ENCODE data around the gene TEAD3.

TEAD3 gene

GRCh38 chr6:35514587-35514986, 17.7 kb upstream of the TEAD3 start:
- no peak for DNase-seq (ENCODE audit: low read depth, low spot score)
- no peak overlapping the region for H3K27ac ChIP-seq

GRCh38 chr6:35512740-35513139, 15.9 kb upstream of the TEAD3 start, which contains the start of gene TULP1:
Gene TULP1 (minus strand): TSS chr6:35512896. CDS start chr6:35512858, 38 bp downstream.
- no peak within 1 kb of the TSS for H3K27ac ChIP-seq
- no peak for DNase-seq (ENCODE audit: low read depth, low spot score)

- no peak overlapping the region for H3K27ac ChIP-seq
Observed at GRCh38 chr6:35512006-35512405, 15.1 kb upstream of the TEAD3 start.

GRCh38 chr6:35511562-35511941, 14.7 kb upstream of the TEAD3 start:
- DNase-seq (ENCODE audit: low read depth, low spot score) = no peak
- H3K27ac ChIP-seq = no peak overlapping the region

More at GRCh38 chr6:35512006-35512405, 15.1 kb upstream of the TEAD3 start:
- DNase-seq (ENCODE audit: low read depth, low spot score) = no peak

- no peak overlapping the region for H3K27ac ChIP-seq
- DNase-seq (ENCODE audit: low read depth, low spot score) = no peak
Observed at GRCh38 chr6:35510916-35511561, 14.2 kb upstream of the TEAD3 start.

GRCh38 chr6:35508542-35508941, 11.7 kb upstream of the TEAD3 start:
- no peak for DNase-seq (ENCODE audit: low read depth, low spot score)
- no peak overlapping the region for H3K27ac ChIP-seq

- no peak overlapping the region for H3K27ac ChIP-seq
- DNase-seq (ENCODE audit: low read depth, low spot score) = no peak
Observed at GRCh38 chr6:35508027-35508426, 11.1 kb upstream of the TEAD3 start.

- DNase-seq (ENCODE audit: low read depth, low spot score) = no peak
- H3K27ac ChIP-seq = no peak overlapping the region
Observed at GRCh38 chr6:35507221-35507620, 10.3 kb upstream of the TEAD3 start.

GRCh38 chr6:35506536-35506935, 9.7 kb upstream of the TEAD3 start:
- no peak for DNase-seq (ENCODE audit: low read depth, low spot score)
- H3K27ac ChIP-seq = no peak overlapping the region

- no peak overlapping the region for H3K27ac ChIP-seq
- no peak for DNase-seq (ENCODE audit: low read depth, low spot score)
Observed at GRCh38 chr6:35505999-35506412, 9.1 kb upstream of the TEAD3 start.

GRCh38 chr6:35503534-35503933, 6.7 kb upstream of the TEAD3 start:
- no peak for DNase-seq (ENCODE audit: low read depth, low spot score)
- H3K27ac ChIP-seq = no peak overlapping the region

- no peak for DNase-seq (ENCODE audit: low read depth, low spot score)
- H3K27ac ChIP-seq = no peak overlapping the region
Observed at GRCh38 chr6:35501784-35502183, 4.9 kb upstream of the TEAD3 start.

GRCh38 chr6:35500782-35501181, 3.9 kb upstream of the TEAD3 start:
- peak overlapping the region; percentile 17 for H3K27ac ChIP-seq
- no peak for DNase-seq (ENCODE audit: low read depth, low spot score)

GRCh38 chr6:35499372-35499771, 2.5 kb upstream of the TEAD3 start:
- no peak overlapping the region for H3K27ac ChIP-seq
- DNase-seq (ENCODE audit: low read depth, low spot score) = no peak

GRCh38 chr6:35498422-35499067, 1.7 kb upstream of the TEAD3 start:
- peak overlapping the region; percentile 92 for H3K27ac ChIP-seq
- no peak for DNase-seq (ENCODE audit: low read depth, low spot score)

GRCh38 chr6:35497571-35498421, 917 bp upstream of the TEAD3 start:
- no peak for DNase-seq (ENCODE audit: low read depth, low spot score)
- H3K27ac ChIP-seq = peak overlapping the region; percentile 92

- no peak for DNase-seq (ENCODE audit: low read depth, low spot score)
- H3K27ac ChIP-seq = peak overlapping the region; percentile 92
Observed at GRCh38 chr6:35496036-35496840, 641 bp downstream of the TEAD3 start.

- peak overlapping the region; percentile 92 for H3K27ac ChIP-seq
- DNase-seq (ENCODE audit: low read depth, low spot score) = no peak
Observed at GRCh38 chr6:35495258-35496035, 1.4 kb downstream of the TEAD3 start.

- DNase-seq (ENCODE audit: low read depth, low spot score) = no peak
- H3K27ac ChIP-seq = peak overlapping the region; percentile 34
Observed at GRCh38 chr6:35494161-35494563, 2.7 kb downstream of the TEAD3 start.
